ENCODE data around the gene POLR3A. TPM values are rescaled to one million over a fixed set of nuclear protein-coding genes. Genes with fewer than 3 reads are reported as not detected.
A peak's percentile ranks its signal among the peaks of the same experiment; 100 is the strongest.

The POLR3A gene
- total RNA-seq, 1 donor from 2014 or later = 13.1 TPM

GRCh38 chr10:77971804-77972144 lies 57.5 kb downstream of the POLR3A start:
- H3K36me3 Mint-ChIP-seq (ENCODE audit: low read depth) = peaks cover 3% of the 10 kb centered on the region
- H3K9me3 Mint-ChIP-seq (ENCODE audit: low read depth) = no peaks in the 10 kb centered on the region
- peak; percentile 14 for DNase-seq (ENCODE audit: low spot score)
- no peak for TF ChIP-seq CTCF (IDR thresholded peaks at IDR 0.05)
- H3K4me3 Mint-ChIP-seq (ENCODE audit: unreplicated experiment) = no peak overlapping the region
- peaks cover 33% of the 10 kb centered on the region for H3K4me1 Mint-ChIP-seq (ENCODE audit: low read depth)
- H3K27me3 Mint-ChIP-seq (ENCODE audit: low read depth) = no peaks in the 10 kb centered on the region
- H3K27ac Mint-ChIP-seq (ENCODE audit: unreplicated experiment) = peak overlapping the region; percentile 85

GRCh38 chr10:77970869-77971803 lies 58.2 kb downstream of the POLR3A start:
- Mint-ChIP-seq H3K27ac (ENCODE audit: unreplicated experiment) (peak overlapping the region; percentile 85), H3K36me3 (ENCODE audit: low read depth) (no peaks in the 10 kb centered on the region), H3K4me1 (ENCODE audit: low read depth) (peaks cover 33% of the 10 kb centered on the region), H3K27me3 (ENCODE audit: low read depth) (no peaks in the 10 kb centered on the region), H3K9me3 (ENCODE audit: low read depth) (no peaks in the 10 kb centered on the region), H3K4me3 (ENCODE audit: unreplicated experiment) (no peak overlapping the region)
- peak; percentile 19 for DNase-seq (ENCODE audit: low spot score)
- no peak for TF ChIP-seq CTCF (IDR thresholded peaks at IDR 0.05)

GRCh38 chr10:77969114-77969513 lies 60.2 kb downstream of the POLR3A start:
- peaks cover 23% of the 10 kb centered on the region for H3K4me1 Mint-ChIP-seq (ENCODE audit: low read depth)
- H3K9me3 Mint-ChIP-seq (ENCODE audit: low read depth) = peaks cover 5% of the 10 kb centered on the region
- H3K27me3 Mint-ChIP-seq (ENCODE audit: low read depth) = no peaks in the 10 kb centered on the region
- H3K4me3 Mint-ChIP-seq (ENCODE audit: unreplicated experiment) = no peak overlapping the region
- TF ChIP-seq CTCF (IDR thresholded peaks at IDR 0.05) = no peak
- no peak for DNase-seq (ENCODE audit: low spot score)
- no peaks in the 10 kb centered on the region for H3K36me3 Mint-ChIP-seq (ENCODE audit: low read depth)
- H3K27ac Mint-ChIP-seq (ENCODE audit: unreplicated experiment) = no peak overlapping the region

GRCh38 chr10:77967611-77968022 lies 61.7 kb downstream of the POLR3A start:
- TF ChIP-seq CTCF (IDR thresholded peaks at IDR 0.05) = no peak
- DNase-seq (ENCODE audit: low spot score) = no peak
- Mint-ChIP-seq H3K4me3 (ENCODE audit: unreplicated experiment) (no peak overlapping the region), H3K27ac (ENCODE audit: unreplicated experiment) (no peak overlapping the region), H3K27me3 (ENCODE audit: low read depth) (no peaks in the 10 kb centered on the region), H3K36me3 (ENCODE audit: low read depth) (no peaks in the 10 kb centered on the region), H3K4me1 (ENCODE audit: low read depth) (peaks cover 22% of the 10 kb centered on the region), H3K9me3 (ENCODE audit: low read depth) (peaks cover 8% of the 10 kb centered on the region)

GRCh38 chr10:77965294-77965693 lies 64.0 kb downstream of the POLR3A start:
- DNase-seq (ENCODE audit: low spot score) = no peak
- Mint-ChIP-seq H3K36me3 (ENCODE audit: low read depth) (no peaks in the 10 kb centered on the region), H3K4me3 (ENCODE audit: unreplicated experiment) (no peak overlapping the region), H3K9me3 (ENCODE audit: low read depth) (peaks cover 8% of the 10 kb centered on the region), H3K27ac (ENCODE audit: unreplicated experiment) (peak overlapping the region; percentile 0), H3K4me1 (ENCODE audit: low read depth) (peaks cover 7% of the 10 kb centered on the region), H3K27me3 (ENCODE audit: low read depth) (no peaks in the 10 kb centered on the region)
- TF ChIP-seq CTCF (IDR thresholded peaks at IDR 0.05) = no peak
